IPS-NIHi7 (cell line): ENCODE results near the gene NABP1.

Source experiments
- DNase-seq: peaks from one replicate; pipeline ENCODE4 v3.0.0; 2012; ENCODE audit warnings: mixed read lengths; ENCODE audit errors: extremely low spot score

NABP1 gene

DNA sequence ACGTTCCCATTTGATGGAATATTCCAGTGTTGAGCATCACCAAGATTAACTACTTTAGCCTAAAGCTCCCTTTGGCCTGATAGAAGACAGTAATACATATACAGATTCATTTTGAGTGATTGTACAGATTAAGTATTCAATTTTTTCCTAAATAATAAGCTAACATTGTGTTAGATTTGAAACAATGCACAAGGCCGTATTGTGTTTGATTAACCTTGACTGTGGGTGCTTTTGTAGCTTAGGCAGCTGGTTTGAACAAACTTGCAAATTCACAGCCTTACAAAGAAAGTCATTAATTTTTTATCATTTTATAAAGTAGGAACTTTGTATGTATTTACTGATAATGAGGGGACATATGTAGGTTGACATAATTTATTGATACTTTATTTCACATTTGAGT is 29.6 kb downstream of the NABP1 start:
- DNase-seq, result no peak

- DNase-seq, result no peak
These were observed 32.5 kb downstream of the NABP1 start for GRCh38 chr2:191710411-191710900.

- DNase-seq, result no peak
These were observed 33.7 kb downstream of the NABP1 start for GRCh38 chr2:191711621-191712020.

- peak; percentile 26 for DNase-seq
These were observed 35.9 kb downstream of the NABP1 start for GRCh38 chr2:191713837-191714236.

GRCh38 chr2:191714925-191715324 is 37.0 kb downstream of the NABP1 start:
- DNase-seq, result no peak

DNA sequence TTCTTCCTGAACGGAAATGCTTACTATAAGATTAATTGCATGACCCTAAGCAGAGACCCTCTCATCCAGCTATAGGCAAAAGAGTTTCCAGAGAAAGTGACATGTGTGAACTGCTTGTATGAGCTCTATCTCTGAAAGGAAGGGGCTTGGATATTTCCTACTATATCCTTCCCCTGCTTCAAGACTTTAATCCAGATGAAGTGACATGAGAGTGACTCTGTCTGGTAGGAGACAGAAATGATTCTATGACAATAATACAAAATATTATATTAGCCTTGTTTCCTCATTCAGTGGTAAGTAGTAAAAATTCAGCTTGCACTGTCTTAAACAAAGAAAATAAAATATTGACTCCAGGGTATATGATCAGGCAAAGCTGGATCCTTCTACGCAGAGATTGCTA is 37.5 kb downstream of the NABP1 start:
- DNase-seq, result no peak

GRCh38 chr2:191719261-191719660 is 41.3 kb downstream of the NABP1 start:
- no peak for DNase-seq

DNA sequence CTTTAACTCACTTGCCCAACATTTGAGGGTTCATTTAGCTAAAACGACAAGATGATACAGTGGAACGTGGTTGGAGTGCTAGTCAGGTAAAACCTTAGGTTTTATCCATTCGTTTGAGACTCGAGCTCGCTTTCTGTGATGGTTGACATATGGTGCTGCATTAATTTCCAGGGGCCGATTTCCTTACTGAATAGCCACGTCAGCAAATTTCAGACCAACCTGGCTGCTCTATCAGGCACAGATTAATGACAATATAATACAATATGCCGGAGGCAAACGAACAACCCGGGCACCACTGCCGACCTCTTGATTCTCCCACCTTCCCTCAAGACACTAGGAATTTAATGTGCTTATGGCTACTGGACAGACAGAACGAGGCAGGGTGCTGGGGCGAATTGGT is 42.0 kb downstream of the NABP1 start:
- no peak for DNase-seq

- peak; percentile 45 for DNase-seq
These were observed 43.4 kb downstream of the NABP1 start for GRCh38 chr2:191721331-191721730.

GRCh38 chr2:191724015-191724414 is 46.1 kb downstream of the NABP1 start:
- no peak for DNase-seq

- no peak for DNase-seq
These were observed 51.1 kb downstream of the NABP1 start for GRCh38 chr2:191728750-191729624.

DNA sequence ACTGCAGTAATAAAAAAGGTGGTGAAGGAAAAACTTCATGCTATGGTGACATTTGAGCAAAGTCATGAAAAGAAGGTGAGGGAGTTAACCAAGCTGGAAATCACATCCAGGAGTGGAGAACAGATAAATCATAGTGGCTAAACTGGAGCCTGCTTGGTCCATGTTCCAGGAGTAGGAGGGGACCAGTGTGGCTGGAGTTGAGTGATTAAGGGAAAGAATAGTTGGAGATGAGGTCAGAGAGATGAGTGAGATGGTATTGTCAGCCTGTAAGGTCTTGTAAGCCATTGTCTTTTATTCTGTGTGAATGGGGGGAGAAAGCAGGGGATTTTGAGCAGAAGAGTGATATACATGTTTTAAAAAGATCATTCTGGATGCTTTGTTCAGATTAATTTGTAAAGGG is 52.3 kb downstream of the NABP1 start:
- DNase-seq, result no peak
